ENCODE results near the gene MFAP3L.

The MFAP3L gene

GRCh38 chr4:169984745-169985144, 41.5 kb downstream of the MFAP3L start:
- no peak for TF ChIP-seq CTCF (IDR thresholded peaks at IDR 0.05; ENCODE audit: low read depth, low read length)
- H3K4me3 ChIP-seq (replicated peaks in 1 of 2; ENCODE audit: low read depth in 2 of 2, low read length in 2 of 2), result no peak overlapping the region
- DNase-seq (ENCODE audit: low read depth in 2 of 2), result no peak

GRCh38 chr4:169984173-169984572, 42.0 kb downstream of the MFAP3L start:
- H3K4me3 ChIP-seq (replicated peaks in 1 of 2; ENCODE audit: low read depth in 2 of 2, low read length in 2 of 2), result no peak overlapping the region
- DNase-seq (ENCODE audit: low read depth in 2 of 2), result no peak
- no peak for TF ChIP-seq CTCF (IDR thresholded peaks at IDR 0.05; ENCODE audit: low read depth, low read length)

GRCh38 chr4:169976951-169977350, 49.2 kb downstream of the MFAP3L start:
- DNase-seq (ENCODE audit: low read depth in 2 of 2), result no peak
- no peak for TF ChIP-seq CTCF (IDR thresholded peaks at IDR 0.05; ENCODE audit: low read depth, low read length)
- H3K4me3 ChIP-seq (replicated peaks in 1 of 2; ENCODE audit: low read depth in 2 of 2, low read length in 2 of 2), result no peak overlapping the region

GRCh38 chr4:169975838-169976796, 50.1 kb downstream of the MFAP3L start:
- H3K4me3 ChIP-seq (replicated peaks in 1 of 2; ENCODE audit: low read depth in 2 of 2, low read length in 2 of 2), result no peak overlapping the region
- TF ChIP-seq CTCF (IDR thresholded peaks at IDR 0.05; ENCODE audit: low read depth, low read length), result no peak
- no peak for DNase-seq (ENCODE audit: low read depth in 2 of 2)

- TF ChIP-seq CTCF (IDR thresholded peaks at IDR 0.05; ENCODE audit: low read depth, low read length), result no peak
- DNase-seq (ENCODE audit: low read depth in 2 of 2), result peak in 1 of 2 donors; percentile 43
- no peak overlapping the region for H3K4me3 ChIP-seq (replicated peaks in 1 of 2; ENCODE audit: low read depth in 2 of 2, low read length in 2 of 2)
Measured at GRCh38 chr4:169975131-169975837, 50.9 kb downstream of the MFAP3L start.

- no peak for TF ChIP-seq CTCF (IDR thresholded peaks at IDR 0.05; ENCODE audit: low read depth, low read length)
- DNase-seq (ENCODE audit: low read depth in 2 of 2), result peak in 1 of 2 donors; percentile 30
- no peak overlapping the region for H3K4me3 ChIP-seq (replicated peaks in 1 of 2; ENCODE audit: low read depth in 2 of 2, low read length in 2 of 2)
Measured at GRCh38 chr4:169971456-169972015, 54.7 kb downstream of the MFAP3L start.
